GM23338 (cell line): ENCODE measurements around the gene WWOX. TPM values are rescaled to one million over a fixed set of nuclear protein-coding genes. Genes with fewer than 3 reads are reported as not detected.

Experiments
- ATAC-seq: fragments of 200-7000 bp; cut with Tn5 transposase; 3 replicates; pipeline ENCODE4 v1.9.1; 2020
- DNase-seq: peaks from one replicate; pipeline ENCODE4 v3.0.0-alpha.2; 2015; ENCODE audit warnings: low spot score
- H2AFZ ChIP-seq: fragments of 200-600 bp; sonication (generic); 2 replicates; pipeline ENCODE4 v1.8.0; 2016; ENCODE audit warnings: antibody characterized with exemption, mild to moderate bottlenecking, moderate library complexity
- H3F3A ChIP-seq: fragments of 200-600 bp; sonication (generic); replicated peaks from 2 replicates; pipeline ENCODE4 v1.8.0; 2017; ENCODE audit warnings: antibody characterized with exemption, mixed run types, low read depth
- H3K27ac ChIP-seq: fragments of 200-600 bp; sonication (generic); 2 replicates; pipeline ENCODE4 v1.6.1; 2016; ENCODE audit warnings: low read depth
- H3K27me3 ChIP-seq: fragments of 200-600 bp; sonication (generic); 2 replicates; pipeline ENCODE4 v1.8.0; 2016; ENCODE audit warnings: mild to moderate bottlenecking, mixed run types, moderate library complexity; ENCODE audit not compliant: insufficient read depth
- H3K36me3 ChIP-seq: fragments of 200-600 bp; sonication (generic); 2 replicates; pipeline ENCODE4 v1.8.0; 2016; ENCODE audit warnings: mild to moderate bottlenecking; ENCODE audit not compliant: insufficient read depth
- H3K4me1 ChIP-seq: fragments of 200-600 bp; sonication (generic); 2 replicates; pipeline ENCODE4 v1.8.0; 2016; ENCODE audit warnings: mild to moderate bottlenecking, moderate library complexity; ENCODE audit not compliant: insufficient read depth
- H3K4me2 ChIP-seq: fragments of 200-600 bp; sonication (generic); 2 replicates; pipeline ENCODE4 v1.7.1; 2017; ENCODE audit warnings: mixed run types
- H3K4me3 ChIP-seq: fragments of 200-600 bp; sonication (generic); 2 replicates; pipeline ENCODE4 v1.6.1; 2016; ENCODE audit warnings: mixed run types
- H3K79me2 ChIP-seq: fragments of 200-600 bp; sonication (generic); replicated peaks from 2 replicates; pipeline ENCODE4 v1.8.0; 2017; ENCODE audit warnings: mild to moderate bottlenecking; ENCODE audit not compliant: insufficient read depth
- H3K9me2 ChIP-seq: fragments of 200-600 bp; sonication (generic); 2 replicates; pipeline ENCODE4 v1.8.0; 2017; ENCODE audit not compliant: insufficient read depth
- H4K20me1 ChIP-seq: fragments of 200-600 bp; sonication (generic); replicated peaks from 2 replicates; pipeline ENCODE4 v1.8.0; 2017; ENCODE audit warnings: mild to moderate bottlenecking; ENCODE audit not compliant: insufficient read depth
- H3K27ac Mint-ChIP-seq: 2 replicates; pipeline ENCODE4 v1.8.0; 2020; ENCODE audit warnings: inconsistent platforms, mild to moderate bottlenecking, moderate library complexity, mixed read lengths
- H3K27me3 Mint-ChIP-seq: 3 replicates; pipeline ENCODE4 v1.8.0; 2022; ENCODE audit warnings: low read depth, mild to moderate bottlenecking, moderate library complexity, mixed read lengths, inconsistent platforms; ENCODE audit not compliant: insufficient read depth, poor library complexity
- H3K36me3 Mint-ChIP-seq: 3 replicates; pipeline ENCODE4 v1.8.0; 2021; ENCODE audit warnings: low read depth, mild to moderate bottlenecking, inconsistent platforms, moderate library complexity, mixed read lengths
- H3K4me1 Mint-ChIP-seq: 3 replicates; pipeline ENCODE4 v1.8.0; 2020; ENCODE audit warnings: mild to moderate bottlenecking, inconsistent platforms, mixed read lengths
- H3K4me3 Mint-ChIP-seq: 3 replicates; pipeline ENCODE4 v1.8.0; 2021; ENCODE audit warnings: moderate library complexity, mild to moderate bottlenecking, inconsistent platforms, mixed read lengths
- H3K9me3 Mint-ChIP-seq: 3 replicates; pipeline ENCODE4 v1.8.0; 2020; ENCODE audit warnings: moderate library complexity, mild to moderate bottlenecking, inconsistent platforms, mixed read lengths
- CREB1 ChIP-seq: fragments of 250-450 bp; sonication (Bioruptor Pico); IDR thresholded peaks from 2 replicates; pipeline ENCODE4 v1.5.0; 2020; ENCODE audit warnings: low read depth, mild to moderate bottlenecking, moderate library complexity
- EZH2 ChIP-seq: fragments of 200-600 bp; sonication (generic); IDR thresholded peaks from one replicate; pipeline ENCODE4 v1.8.0; 2017; ENCODE audit warnings: antibody characterized with exemption, mild to moderate bottlenecking, low read depth; ENCODE audit not compliant: unreplicated experiment
- EZH2phosphoT487 ChIP-seq: fragments of 200-600 bp; sonication (generic); IDR thresholded peaks from one replicate; pipeline ENCODE4 v1.8.1; 2018; ENCODE audit warnings: antibody characterized with exemption; ENCODE audit not compliant: unreplicated experiment
- JUNB ChIP-seq: IDR thresholded peaks from one replicate; pipeline ENCODE4 v1.6.1; 2016; ENCODE audit warnings: antibody characterized with exemption; ENCODE audit not compliant: unreplicated experiment
- NANOG ChIP-seq: IDR thresholded peaks from 2 replicates; pipeline ENCODE4 v1.6.1; 2016; ENCODE audit warnings: antibody characterized with exemption, borderline replicate concordance
- POLR2AphosphoS5 ChIP-seq: IDR thresholded peaks from 2 replicates; pipeline ENCODE4 v1.6.1; 2016; ENCODE audit warnings: antibody characterized with exemption, low read depth
- STAT1 ChIP-seq: IDR thresholded peaks from one replicate; pipeline ENCODE4 v1.6.1; 2016; ENCODE audit warnings: antibody characterized with exemption; ENCODE audit not compliant: unreplicated experiment
- ZNF114 ChIP-seq: fragments of 250-450 bp; sonication (Bioruptor Pico); IDR thresholded peaks from 2 replicates; pipeline ENCODE4 v1.5.0; 2020; ENCODE audit warnings: mild to moderate bottlenecking, moderate library complexity
- ZNF331 ChIP-seq: fragments of 250-450 bp; sonication (Bioruptor Pico); IDR thresholded peaks from 2 replicates; pipeline ENCODE4 v1.5.0; 2020; ENCODE audit warnings: low read depth, mild to moderate bottlenecking, moderate library complexity
- polyA plus RNA-seq: library from polyadenylated mRNA; unstranded; fragments of >200 nt; fragmentation: Nextera tagmentation; extraction: Ambion mirVana; gene quantifications from 2 replicates; pipeline ENCODE4 v1.2.1, GENCODE V29; 2016
- total RNA-seq: library from RNA; depleted of rRNA; stranded (reverse); fragments of >200 nt; shearing (Covaris generic); gene quantifications from 2 replicates; pipeline ENCODE4 v1.2.3, GENCODE V29; 2014
- TF ChIP-seq, protein P1 (sequence below): IDR thresholded peaks from 2 replicates; pipeline ENCODE4 v1.6.1; 2016; ENCODE audit warnings: antibody characterized with exemption
- TF ChIP-seq, protein P2 (sequence below), 2 experiments: fragments of 200-600 bp in 1 of 2; sonication (generic) in 1 of 2; conservative IDR thresholded peaks; 2 replicates each; pipeline versions ENCODE4 v1.5.1 to v1.6.1; 2016 to 2017; ENCODE audit warnings: antibody characterized with exemption in 2 of 2, low read depth in 2 of 2, mild to moderate bottlenecking in 2 of 2, moderate library complexity in 1 of 2
- TF ChIP-seq, protein P3 (sequence below): IDR thresholded peaks from one replicate; pipeline ENCODE4 v1.6.1; 2018; ENCODE audit warnings: antibody characterized with exemption; ENCODE audit not compliant: unreplicated experiment

Gene WWOX
- total and polyA plus RNA-seq, 2 experiments from 2014 or later = 10.0 to 19.3 TPM

DNA sequence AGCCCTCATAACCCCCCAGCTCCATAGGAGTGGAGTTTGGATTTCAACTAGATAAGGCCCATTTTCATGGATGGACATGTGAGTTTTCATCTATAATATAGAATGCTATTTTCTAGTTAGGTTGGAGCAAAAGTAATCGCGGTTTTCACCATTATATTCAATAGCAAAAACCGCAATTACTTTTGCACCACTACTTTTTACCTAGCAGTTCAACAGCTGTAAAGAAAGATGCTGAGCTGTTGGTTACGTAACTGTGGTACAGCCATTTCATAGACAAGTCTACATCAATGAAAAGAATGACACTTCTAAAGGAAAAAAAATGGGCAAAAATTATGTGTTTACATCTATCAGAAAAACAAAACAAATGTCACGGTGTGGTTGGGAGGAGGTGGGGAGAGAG lies 993.4 kb downstream of the WWOX start:
- Histone ChIP-seq H3K9me2 (peaks cover under 1% of the 10 kb centered on the region; the same call in 1 of the 2 replicates), H3K4me1 (peaks cover 16% of the 10 kb centered on the region)

More for the DNA sequence above, 993.4 kb downstream of the WWOX start:
- H2AFZ ChIP-seq = no peak overlapping the region
- H3K4me2 ChIP-seq = no peak overlapping the region
- DNase-seq = no peak
- no peaks in the 10 kb centered on the region for H3K27me3 ChIP-seq
- ATAC-seq = no peak
- Mint-ChIP-seq H3K4me1 (peaks cover 21% of the 10 kb centered on the region), H3K27ac (no peak overlapping the region), H3K36me3 (no peaks in the 10 kb centered on the region), H3K4me3 (no peak overlapping the region), H3K9me3 (no peaks in the 10 kb centered on the region), H3K27me3 (peaks cover 1% of the 10 kb centered on the region)
- no peaks in the 10 kb centered on the region for H4K20me1 ChIP-seq
- H3K79me2 ChIP-seq = no peaks in the 10 kb centered on the region
- no peaks in the 10 kb centered on the region for H3K36me3 ChIP-seq
- no peak overlapping the region for H3K4me3 ChIP-seq
- TF ChIP-seq ZNF331 (CRISPR knock-in tag) (no peak), EZH2 (no peak), CREB1 (CRISPR knock-in tag) (no peak), ZNF114 (no peak), POLR2AphosphoS5 (no peak), EZH2phosphoT487 (no peak), NANOG (no peak), STAT1 (no peak), JUNB (no peak)
- TF ChIP-seq, protein P1, sequence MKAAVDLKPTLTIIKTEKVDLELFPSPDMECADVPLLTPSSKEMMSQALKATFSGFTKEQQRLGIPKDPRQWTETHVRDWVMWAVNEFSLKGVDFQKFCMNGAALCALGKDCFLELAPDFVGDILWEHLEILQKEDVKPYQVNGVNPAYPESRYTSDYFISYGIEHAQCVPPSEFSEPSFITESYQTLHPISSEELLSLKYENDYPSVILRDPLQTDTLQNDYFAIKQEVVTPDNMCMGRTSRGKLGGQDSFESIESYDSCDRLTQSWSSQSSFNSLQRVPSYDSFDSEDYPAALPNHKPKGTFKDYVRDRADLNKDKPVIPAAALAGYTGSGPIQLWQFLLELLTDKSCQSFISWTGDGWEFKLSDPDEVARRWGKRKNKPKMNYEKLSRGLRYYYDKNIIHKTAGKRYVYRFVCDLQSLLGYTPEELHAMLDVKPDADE = no peak
- TF ChIP-seq, protein P2, sequence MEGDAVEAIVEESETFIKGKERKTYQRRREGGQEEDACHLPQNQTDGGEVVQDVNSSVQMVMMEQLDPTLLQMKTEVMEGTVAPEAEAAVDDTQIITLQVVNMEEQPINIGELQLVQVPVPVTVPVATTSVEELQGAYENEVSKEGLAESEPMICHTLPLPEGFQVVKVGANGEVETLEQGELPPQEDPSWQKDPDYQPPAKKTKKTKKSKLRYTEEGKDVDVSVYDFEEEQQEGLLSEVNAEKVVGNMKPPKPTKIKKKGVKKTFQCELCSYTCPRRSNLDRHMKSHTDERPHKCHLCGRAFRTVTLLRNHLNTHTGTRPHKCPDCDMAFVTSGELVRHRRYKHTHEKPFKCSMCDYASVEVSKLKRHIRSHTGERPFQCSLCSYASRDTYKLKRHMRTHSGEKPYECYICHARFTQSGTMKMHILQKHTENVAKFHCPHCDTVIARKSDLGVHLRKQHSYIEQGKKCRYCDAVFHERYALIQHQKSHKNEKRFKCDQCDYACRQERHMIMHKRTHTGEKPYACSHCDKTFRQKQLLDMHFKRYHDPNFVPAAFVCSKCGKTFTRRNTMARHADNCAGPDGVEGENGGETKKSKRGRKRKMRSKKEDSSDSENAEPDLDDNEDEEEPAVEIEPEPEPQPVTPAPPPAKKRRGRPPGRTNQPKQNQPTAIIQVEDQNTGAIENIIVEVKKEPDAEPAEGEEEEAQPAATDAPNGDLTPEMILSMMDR (conservative IDR thresholded peaks at IDR 0.05; ENCODE audit: low read depth in 2 of 2) = no peak
- TF ChIP-seq, protein P3, sequence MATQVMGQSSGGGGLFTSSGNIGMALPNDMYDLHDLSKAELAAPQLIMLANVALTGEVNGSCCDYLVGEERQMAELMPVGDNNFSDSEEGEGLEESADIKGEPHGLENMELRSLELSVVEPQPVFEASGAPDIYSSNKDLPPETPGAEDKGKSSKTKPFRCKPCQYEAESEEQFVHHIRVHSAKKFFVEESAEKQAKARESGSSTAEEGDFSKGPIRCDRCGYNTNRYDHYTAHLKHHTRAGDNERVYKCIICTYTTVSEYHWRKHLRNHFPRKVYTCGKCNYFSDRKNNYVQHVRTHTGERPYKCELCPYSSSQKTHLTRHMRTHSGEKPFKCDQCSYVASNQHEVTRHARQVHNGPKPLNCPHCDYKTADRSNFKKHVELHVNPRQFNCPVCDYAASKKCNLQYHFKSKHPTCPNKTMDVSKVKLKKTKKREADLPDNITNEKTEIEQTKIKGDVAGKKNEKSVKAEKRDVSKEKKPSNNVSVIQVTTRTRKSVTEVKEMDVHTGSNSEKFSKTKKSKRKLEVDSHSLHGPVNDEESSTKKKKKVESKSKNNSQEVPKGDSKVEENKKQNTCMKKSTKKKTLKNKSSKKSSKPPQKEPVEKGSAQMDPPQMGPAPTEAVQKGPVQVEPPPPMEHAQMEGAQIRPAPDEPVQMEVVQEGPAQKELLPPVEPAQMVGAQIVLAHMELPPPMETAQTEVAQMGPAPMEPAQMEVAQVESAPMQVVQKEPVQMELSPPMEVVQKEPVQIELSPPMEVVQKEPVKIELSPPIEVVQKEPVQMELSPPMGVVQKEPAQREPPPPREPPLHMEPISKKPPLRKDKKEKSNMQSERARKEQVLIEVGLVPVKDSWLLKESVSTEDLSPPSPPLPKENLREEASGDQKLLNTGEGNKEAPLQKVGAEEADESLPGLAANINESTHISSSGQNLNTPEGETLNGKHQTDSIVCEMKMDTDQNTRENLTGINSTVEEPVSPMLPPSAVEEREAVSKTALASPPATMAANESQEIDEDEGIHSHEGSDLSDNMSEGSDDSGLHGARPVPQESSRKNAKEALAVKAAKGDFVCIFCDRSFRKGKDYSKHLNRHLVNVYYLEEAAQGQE = no peak
- no peaks in the 10 kb centered on the region for H3F3A ChIP-seq
- H3K27ac ChIP-seq = no peak overlapping the region
